ENCODE results near the gene PIEZO2.

The PIEZO2 gene

DNA sequence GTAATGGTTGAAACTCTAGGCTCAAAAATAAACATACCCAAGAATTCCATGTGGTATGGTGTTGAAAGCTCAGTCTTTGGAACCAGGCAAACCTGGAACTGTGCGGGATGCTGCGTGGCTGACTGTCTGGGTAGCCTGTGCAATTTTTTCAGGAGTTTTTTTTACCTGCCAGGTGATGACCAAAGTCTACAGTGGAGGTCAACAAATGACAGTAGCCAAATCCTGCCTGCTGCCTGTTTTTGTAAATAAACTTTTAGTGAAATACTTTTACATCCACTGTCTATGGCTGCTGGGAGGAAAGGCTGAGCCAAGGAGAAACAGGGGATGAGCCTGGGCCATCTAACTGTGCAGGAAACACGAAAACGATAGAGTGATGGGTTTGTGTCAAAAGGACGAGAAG lies 240.6 kb downstream of the PIEZO2 start:
- Mint-ChIP-seq H3K4me3 (no peak overlapping the region), H3K9me3 (no peaks in the 10 kb centered on the region), H3K4me1 (no peaks in the 10 kb centered on the region), H3K36me3 (no peaks in the 10 kb centered on the region), H3K27ac (no peak overlapping the region), H3K27me3 (no peaks in the 10 kb centered on the region)
- DNase-seq = no peak
- CTCF ChIA-PET = no interaction called here

DNA sequence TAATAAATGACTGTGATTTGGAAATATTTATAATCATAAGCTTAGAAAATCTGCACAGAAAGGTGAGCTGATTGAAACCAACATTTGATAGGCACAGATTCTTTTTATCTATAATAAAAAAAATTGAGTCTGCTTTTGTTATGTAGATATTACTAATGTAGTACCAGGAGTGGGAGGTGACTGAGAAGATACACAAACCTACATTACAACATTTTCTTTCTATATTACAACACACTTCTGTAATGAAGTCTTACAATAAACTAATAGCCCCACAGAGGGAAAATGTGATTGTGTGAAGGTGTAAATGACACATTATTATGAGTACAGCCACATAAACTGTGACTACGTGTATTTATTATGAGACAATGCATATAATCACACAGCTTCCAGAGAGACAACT lies 241.6 kb downstream of the PIEZO2 start:
- Mint-ChIP-seq H3K27ac (no peak overlapping the region), H3K9me3 (no peaks in the 10 kb centered on the region), H3K36me3 (no peaks in the 10 kb centered on the region), H3K4me1 (no peaks in the 10 kb centered on the region), H3K4me3 (no peak overlapping the region), H3K27me3 (no peaks in the 10 kb centered on the region)
- CTCF ChIA-PET = no interaction called here
- DNase-seq = no peak

DNA sequence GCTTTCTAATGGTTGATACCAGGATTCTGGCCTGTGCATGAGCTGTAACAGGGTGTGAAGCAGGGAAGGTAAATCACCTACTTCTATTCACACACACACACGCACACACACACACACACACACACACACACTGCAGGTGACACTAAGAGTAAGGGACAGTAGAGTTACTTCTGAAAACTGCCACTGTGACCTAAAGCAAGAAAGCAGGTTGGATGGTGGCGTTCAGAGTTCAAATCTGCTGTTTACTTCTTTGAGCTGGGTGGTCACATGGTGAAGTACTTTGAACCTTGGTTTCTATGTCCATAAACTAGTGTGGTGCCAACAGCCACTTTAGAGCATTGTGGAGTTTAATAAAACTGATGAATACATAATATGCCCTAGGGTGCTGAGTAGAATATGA lies 248.0 kb downstream of the PIEZO2 start:
- H3K4me3 Mint-ChIP-seq = no peak overlapping the region
- H3K27me3 Mint-ChIP-seq = no peaks in the 10 kb centered on the region
- no peaks in the 10 kb centered on the region for H3K4me1 Mint-ChIP-seq
- H3K9me3 Mint-ChIP-seq = no peaks in the 10 kb centered on the region
- no peak for DNase-seq
- no peak overlapping the region for H3K27ac Mint-ChIP-seq
- H3K36me3 Mint-ChIP-seq = no peaks in the 10 kb centered on the region
- CTCF ChIA-PET = no interaction called here

DNA sequence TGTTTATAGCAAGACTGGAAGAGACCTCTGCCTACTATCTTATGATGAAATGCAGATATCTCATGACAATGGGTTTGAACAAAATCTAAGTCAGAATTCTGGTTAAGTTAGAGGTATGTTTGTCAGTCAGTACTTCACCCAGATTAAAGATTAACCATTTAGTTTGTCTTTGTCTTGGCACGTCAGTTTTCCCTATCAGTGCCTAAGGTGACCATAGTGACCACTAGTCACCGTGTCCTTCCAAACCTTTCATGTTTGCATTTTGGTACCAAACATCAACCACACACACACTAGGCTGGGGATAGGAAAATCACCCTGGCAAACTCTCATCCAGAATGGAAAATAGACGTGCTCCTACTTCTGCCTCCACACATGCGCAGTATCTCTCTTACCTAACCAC lies 248.9 kb downstream of the PIEZO2 start:
- no peak for DNase-seq
- H3K36me3 Mint-ChIP-seq = no peaks in the 10 kb centered on the region
- CTCF ChIA-PET = no interaction called here
- H3K27me3 Mint-ChIP-seq = no peaks in the 10 kb centered on the region
- H3K4me3 Mint-ChIP-seq = no peak overlapping the region
- H3K9me3 Mint-ChIP-seq = no peaks in the 10 kb centered on the region
- H3K27ac Mint-ChIP-seq = no peak overlapping the region
- H3K4me1 Mint-ChIP-seq = no peaks in the 10 kb centered on the region

DNA sequence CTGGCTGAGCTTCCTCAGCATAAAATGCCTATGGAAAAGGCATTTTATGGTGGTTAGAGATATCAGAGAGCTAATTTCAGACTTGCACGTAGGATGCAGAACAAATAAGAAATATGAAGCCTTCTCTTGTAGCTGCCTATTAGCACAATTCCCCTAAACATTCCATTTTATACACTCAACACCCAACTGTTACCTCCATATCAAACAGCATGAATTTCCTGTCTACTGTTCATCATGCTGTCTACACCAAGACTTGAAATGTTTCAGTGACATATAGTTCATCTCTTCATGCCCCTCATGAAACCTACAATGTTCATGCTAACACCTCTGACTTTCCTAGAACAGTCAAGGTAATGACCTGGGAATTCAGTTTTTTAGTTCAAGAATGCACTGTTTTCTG lies 249.9 kb downstream of the PIEZO2 start:
- Mint-ChIP-seq H3K4me3 (no peak overlapping the region), H3K4me1 (no peaks in the 10 kb centered on the region), H3K36me3 (no peaks in the 10 kb centered on the region), H3K27ac (no peak overlapping the region), H3K27me3 (no peaks in the 10 kb centered on the region), H3K9me3 (no peaks in the 10 kb centered on the region)
- CTCF ChIA-PET = no interaction called here
- DNase-seq = no peak

DNA sequence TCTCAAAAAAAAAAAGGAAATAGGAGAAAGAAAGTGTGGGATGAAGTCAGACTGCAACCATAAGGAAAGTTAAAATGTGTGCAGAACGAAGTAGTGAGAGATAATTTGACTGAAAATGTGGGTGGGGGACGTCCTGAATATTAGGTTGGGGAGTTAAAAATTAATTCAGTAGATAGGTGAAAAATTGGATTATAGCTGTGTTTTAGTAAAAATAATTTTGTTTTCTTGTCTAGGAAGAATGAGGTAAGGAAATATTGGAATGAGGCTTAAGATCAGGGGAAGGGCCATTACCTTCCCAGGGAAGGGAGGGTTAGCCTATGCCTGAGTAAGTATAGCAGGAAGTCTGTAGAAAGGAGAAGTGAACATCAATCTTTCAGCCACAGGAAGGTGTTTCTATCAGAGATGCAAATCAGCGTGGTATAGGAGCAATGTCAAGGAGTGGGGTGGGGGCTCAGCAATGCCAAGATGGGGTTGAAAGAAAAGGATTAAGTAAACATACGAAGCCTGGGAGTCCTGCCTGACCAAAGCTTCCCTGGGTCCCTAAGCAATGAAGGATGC lies 250.9 kb downstream of the PIEZO2 start:
- H3K4me1 Mint-ChIP-seq = no peaks in the 10 kb centered on the region
- H3K27ac Mint-ChIP-seq = no peak overlapping the region
- no peak overlapping the region for H3K4me3 Mint-ChIP-seq
- no peaks in the 10 kb centered on the region for H3K9me3 Mint-ChIP-seq
- no peak for DNase-seq
- no peaks in the 10 kb centered on the region for H3K27me3 Mint-ChIP-seq
- no peaks in the 10 kb centered on the region for H3K36me3 Mint-ChIP-seq
- CTCF ChIA-PET = no interaction called here

DNA sequence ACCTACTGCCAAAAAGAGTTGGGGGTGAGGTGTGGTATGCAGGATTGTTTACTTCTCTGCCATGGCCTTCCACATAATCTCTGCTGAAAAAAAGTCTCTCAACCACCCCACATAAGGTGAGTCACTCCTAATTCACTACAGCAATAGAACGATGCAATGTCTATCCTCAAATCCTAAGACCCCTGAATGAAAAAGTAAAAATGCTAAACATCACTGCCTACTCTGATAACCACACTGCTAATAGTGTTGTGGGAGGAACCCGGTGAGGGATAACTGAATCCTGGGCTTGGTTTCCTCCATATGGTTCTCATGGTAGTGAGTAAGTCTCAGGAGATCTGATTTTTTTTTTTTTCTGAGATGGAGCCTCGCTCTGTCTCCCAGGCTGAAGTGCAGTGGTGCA lies 252.5 kb downstream of the PIEZO2 start:
- Mint-ChIP-seq H3K27ac (no peak overlapping the region), H3K4me1 (no peaks in the 10 kb centered on the region), H3K27me3 (no peaks in the 10 kb centered on the region), H3K4me3 (no peak overlapping the region), H3K36me3 (no peaks in the 10 kb centered on the region), H3K9me3 (no peaks in the 10 kb centered on the region)
- CTCF ChIA-PET = no interaction called here
- no peak for DNase-seq

DNA sequence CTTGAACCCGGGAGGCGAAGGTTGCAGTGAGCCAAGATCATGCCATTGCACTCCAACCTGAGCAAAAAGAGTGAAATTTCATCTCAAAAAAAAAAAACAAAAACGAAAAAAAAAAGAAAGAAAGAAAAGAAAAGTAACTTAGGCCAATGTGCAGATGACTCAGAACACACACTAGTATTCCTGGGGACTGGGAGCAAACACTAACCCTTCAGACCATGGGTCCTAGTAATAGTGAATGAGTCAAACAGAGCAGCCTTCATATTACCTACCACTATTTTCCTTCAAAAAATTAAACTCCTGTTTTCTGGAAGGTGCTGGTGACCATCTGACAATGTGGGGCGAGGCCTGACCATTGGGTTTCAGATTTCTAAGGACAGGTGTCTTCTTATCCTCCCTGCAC lies 253.4 kb downstream of the PIEZO2 start:
- no peak overlapping the region for H3K27ac Mint-ChIP-seq
- CTCF ChIA-PET = no interaction called here

DNA sequence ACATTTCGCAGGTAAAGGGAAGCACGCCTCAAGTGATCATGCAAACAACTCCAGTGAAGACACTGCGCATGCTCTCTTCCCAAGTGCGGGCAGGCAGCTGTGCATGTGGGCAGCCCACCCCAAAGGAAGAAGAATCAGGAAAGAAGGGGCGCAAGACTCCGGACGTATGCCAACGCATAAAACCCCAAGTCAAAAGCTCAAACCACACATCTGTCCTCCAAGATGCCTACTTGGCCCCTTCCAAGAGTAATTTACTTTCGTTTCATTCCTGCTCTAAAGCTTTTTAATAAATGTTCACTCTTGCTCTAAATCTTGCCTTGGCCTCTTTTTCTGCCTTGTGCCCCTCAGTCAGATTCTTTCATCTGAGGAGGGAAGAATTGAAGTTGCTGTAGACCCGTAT lies 254.9 kb downstream of the PIEZO2 start:
- Mint-ChIP-seq H3K27me3 (no peaks in the 10 kb centered on the region), H3K27ac (no peak overlapping the region), H3K36me3 (no peaks in the 10 kb centered on the region), H3K4me3 (no peak overlapping the region), H3K9me3 (no peaks in the 10 kb centered on the region), H3K4me1 (no peaks in the 10 kb centered on the region)
- CTCF ChIA-PET = interaction anchor here (0.5 kb wide), 1 partner anchor 211 kb away, joined by 4 read pairs; no protein-coding TSS in a partner anchor
- DNase-seq = no peak

More for the DNA sequence above, 253.4 kb downstream of the PIEZO2 start:
- Mint-ChIP-seq H3K4me3 (no peak overlapping the region), H3K9me3 (no peaks in the 10 kb centered on the region), H3K4me1 (no peaks in the 10 kb centered on the region), H3K27me3 (no peaks in the 10 kb centered on the region), H3K36me3 (no peaks in the 10 kb centered on the region)
- no peak for DNase-seq

DNA sequence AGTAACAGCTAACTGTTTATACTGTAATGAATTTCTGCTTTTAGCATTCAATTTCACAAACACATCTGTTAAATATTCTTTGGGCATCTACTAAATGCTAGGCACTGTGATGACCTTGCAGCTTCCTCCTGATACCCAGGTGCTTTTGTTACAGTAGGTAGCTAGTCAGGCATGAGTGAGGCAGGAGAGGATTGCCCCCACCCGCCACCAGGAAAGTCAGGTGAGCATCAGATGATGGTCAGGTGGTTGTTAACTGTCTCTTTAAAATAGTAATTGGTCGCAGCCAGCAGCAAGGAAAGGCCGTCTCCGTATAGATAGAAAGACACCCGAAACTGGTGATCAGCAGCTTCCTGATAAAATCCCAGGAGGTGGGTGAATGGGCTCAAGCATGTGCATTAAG lies 255.6 kb downstream of the PIEZO2 start:
- H3K4me1 Mint-ChIP-seq = no peaks in the 10 kb centered on the region
- H3K4me3 Mint-ChIP-seq = no peak overlapping the region
- H3K9me3 Mint-ChIP-seq = no peaks in the 10 kb centered on the region
- no peak overlapping the region for H3K27ac Mint-ChIP-seq
- CTCF ChIA-PET = no interaction called here
- no peaks in the 10 kb centered on the region for H3K27me3 Mint-ChIP-seq
- H3K36me3 Mint-ChIP-seq = no peaks in the 10 kb centered on the region
- no peak for DNase-seq

DNA sequence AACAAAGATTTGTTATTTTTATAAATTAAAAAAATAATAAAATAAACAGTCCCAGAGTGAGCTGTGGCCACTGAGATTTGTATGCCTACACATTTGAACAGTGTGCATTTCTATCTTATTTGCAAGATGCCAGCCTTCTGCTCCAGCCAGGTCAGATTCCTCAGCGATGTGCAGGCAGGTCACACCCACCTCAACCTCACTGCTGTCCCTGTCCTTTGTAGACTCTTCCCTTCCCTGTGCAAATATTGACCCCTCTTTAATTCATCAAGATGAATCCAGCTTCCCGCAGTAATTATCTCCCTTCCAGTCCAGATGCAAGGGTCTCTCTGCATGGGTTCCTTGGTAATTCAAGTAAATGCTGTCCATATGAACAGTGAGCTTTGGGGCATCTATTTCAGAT lies 256.2 kb downstream of the PIEZO2 start:
- Mint-ChIP-seq H3K4me3 (no peak overlapping the region), H3K4me1 (no peaks in the 10 kb centered on the region), H3K36me3 (no peaks in the 10 kb centered on the region), H3K27me3 (no peaks in the 10 kb centered on the region), H3K27ac (no peak overlapping the region), H3K9me3 (no peaks in the 10 kb centered on the region)
- DNase-seq = no peak
- CTCF ChIA-PET = no interaction called here

DNA sequence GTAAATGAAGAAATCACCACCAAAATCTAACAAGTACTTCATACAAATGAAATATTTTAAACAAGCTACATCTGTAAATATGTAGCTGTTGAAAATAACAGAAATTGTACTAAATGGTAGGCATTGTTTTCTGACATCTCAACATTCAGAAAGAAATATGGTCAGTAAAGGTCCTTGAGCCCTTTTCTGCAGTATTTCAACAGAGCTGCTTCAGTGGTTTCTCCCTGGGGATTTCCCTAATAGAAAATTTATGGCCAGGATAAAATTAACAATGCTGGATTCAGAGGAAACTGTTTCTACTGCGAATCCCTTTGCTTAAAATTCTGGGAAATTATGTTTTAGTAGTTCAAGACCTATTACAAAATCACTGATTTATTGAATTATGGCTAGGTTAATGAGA lies 256.6 kb downstream of the PIEZO2 start:
- no peaks in the 10 kb centered on the region for H3K4me1 Mint-ChIP-seq
- no peaks in the 10 kb centered on the region for H3K27me3 Mint-ChIP-seq
- H3K4me3 Mint-ChIP-seq = no peak overlapping the region
- CTCF ChIA-PET = no interaction called here
- no peak for DNase-seq
- H3K27ac Mint-ChIP-seq = no peak overlapping the region
- H3K9me3 Mint-ChIP-seq = no peaks in the 10 kb centered on the region
- no peaks in the 10 kb centered on the region for H3K36me3 Mint-ChIP-seq

DNA sequence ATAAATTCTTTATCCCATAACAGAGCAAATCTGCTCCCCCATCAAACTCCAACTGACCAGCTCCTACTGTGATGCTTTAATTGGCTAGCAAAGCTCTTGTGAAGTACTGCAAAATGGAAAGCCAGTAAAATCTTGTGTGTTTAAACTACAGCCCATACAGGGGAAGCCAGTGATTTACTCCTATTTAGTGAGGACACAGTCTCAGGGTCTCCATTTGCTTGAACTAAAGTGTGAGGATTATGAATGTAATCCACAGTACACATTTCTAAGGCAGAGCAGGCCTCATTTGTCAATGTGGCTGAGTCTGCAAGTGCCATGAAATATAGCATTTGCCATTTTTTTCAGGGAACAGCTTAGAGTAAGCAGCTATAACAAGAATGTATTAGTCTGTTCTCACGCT lies 259.3 kb downstream of the PIEZO2 start:
- Mint-ChIP-seq H3K36me3 (no peaks in the 10 kb centered on the region), H3K9me3 (no peaks in the 10 kb centered on the region), H3K27ac (no peak overlapping the region), H3K4me3 (no peak overlapping the region), H3K27me3 (no peaks in the 10 kb centered on the region), H3K4me1 (no peaks in the 10 kb centered on the region)
- CTCF ChIA-PET = no interaction called here
- DNase-seq = no peak

DNA sequence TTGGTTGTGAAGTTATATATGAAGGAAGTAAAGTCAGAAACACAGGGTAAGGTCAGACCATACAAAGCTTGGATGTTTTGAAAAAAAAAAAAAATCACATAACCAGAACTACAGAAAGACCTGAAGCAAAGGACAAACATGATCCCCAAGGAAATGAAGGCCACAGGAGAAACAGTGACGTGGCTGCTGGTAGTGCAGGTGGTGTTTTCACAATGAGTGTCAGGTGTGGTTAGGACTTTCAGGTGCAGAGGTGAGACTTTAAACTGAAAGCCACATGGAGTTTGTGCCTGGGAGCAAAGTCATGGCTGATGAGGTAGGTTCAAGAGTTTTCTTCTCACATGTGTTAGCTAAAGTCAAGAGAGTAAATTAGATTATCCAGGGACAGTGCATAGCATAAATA lies 270.7 kb downstream of the PIEZO2 start:
- no peaks in the 10 kb centered on the region for H3K36me3 Mint-ChIP-seq
- no peak for DNase-seq
- no peak overlapping the region for H3K27ac Mint-ChIP-seq
- H3K4me1 Mint-ChIP-seq = no peaks in the 10 kb centered on the region
- H3K27me3 Mint-ChIP-seq = no peaks in the 10 kb centered on the region
- no peaks in the 10 kb centered on the region for H3K9me3 Mint-ChIP-seq
- CTCF ChIA-PET = no interaction called here
- H3K4me3 Mint-ChIP-seq = no peak overlapping the region

DNA sequence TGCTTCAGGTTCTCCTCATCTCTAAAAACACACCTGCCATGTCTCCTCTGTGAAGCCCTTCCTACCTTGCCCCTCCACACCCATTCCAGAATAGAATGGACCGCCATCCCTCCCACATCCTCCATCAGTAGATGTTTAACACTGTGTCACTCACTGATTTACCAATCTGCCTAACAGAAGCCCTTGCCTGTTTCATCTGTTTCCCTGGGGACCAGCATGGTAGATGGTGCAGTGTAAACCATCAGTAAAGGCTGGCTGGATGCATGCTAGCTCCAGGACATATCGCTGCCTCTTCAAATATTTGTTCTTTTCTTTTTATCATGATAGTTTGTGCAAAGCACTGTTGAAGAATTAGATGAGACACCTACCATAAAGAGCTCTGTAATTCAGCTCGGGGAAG lies 271.4 kb downstream of the PIEZO2 start:
- CTCF ChIA-PET = no interaction called here
- no peak overlapping the region for H3K4me3 Mint-ChIP-seq
- H3K27ac Mint-ChIP-seq = no peak overlapping the region
- DNase-seq = no peak
- H3K36me3 Mint-ChIP-seq = no peaks in the 10 kb centered on the region
- H3K4me1 Mint-ChIP-seq = no peaks in the 10 kb centered on the region
- H3K9me3 Mint-ChIP-seq = no peaks in the 10 kb centered on the region
- H3K27me3 Mint-ChIP-seq = no peaks in the 10 kb centered on the region

DNA sequence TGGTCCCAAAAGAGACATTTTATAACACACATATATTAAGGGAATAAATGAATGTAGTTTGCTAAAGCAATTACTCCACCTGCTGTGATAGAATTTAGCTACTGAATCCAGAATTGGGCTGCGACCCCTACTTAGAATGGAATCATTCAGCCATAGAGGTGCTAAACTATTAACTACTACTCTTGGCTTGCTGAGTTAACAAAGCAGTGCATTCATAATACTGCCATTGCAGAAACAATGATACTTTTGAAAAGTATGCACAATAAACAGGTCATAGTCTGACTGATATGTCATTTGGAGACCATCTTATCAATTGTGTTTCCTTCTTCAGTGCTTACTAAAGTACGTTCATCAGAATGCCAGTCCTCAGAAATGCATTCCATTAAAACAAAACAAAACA lies 273.6 kb downstream of the PIEZO2 start:
- Mint-ChIP-seq H3K4me1 (no peaks in the 10 kb centered on the region), H3K27ac (no peak overlapping the region), H3K36me3 (no peaks in the 10 kb centered on the region), H3K4me3 (no peak overlapping the region), H3K27me3 (no peaks in the 10 kb centered on the region), H3K9me3 (no peaks in the 10 kb centered on the region)
- CTCF ChIA-PET = no interaction called here
- no peak for DNase-seq
